ENCODE measurements around the gene FEM1C. TPM values are rescaled to one million over a fixed set of nuclear protein-coding genes. Genes with fewer than 3 reads are reported as not detected.

The FEM1C gene, protein sequence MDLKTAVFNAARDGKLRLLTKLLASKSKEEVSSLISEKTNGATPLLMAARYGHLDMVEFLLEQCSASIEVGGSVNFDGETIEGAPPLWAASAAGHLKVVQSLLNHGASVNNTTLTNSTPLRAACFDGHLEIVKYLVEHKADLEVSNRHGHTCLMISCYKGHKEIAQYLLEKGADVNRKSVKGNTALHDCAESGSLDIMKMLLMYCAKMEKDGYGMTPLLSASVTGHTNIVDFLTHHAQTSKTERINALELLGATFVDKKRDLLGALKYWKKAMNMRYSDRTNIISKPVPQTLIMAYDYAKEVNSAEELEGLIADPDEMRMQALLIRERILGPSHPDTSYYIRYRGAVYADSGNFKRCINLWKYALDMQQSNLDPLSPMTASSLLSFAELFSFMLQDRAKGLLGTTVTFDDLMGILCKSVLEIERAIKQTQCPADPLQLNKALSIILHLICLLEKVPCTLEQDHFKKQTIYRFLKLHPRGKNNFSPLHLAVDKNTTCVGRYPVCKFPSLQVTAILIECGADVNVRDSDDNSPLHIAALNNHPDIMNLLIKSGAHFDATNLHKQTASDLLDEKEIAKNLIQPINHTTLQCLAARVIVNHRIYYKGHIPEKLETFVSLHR
- total RNA-seq, result 10 to 100 TPM; 13.3 to 15.4 TPM

DNA sequence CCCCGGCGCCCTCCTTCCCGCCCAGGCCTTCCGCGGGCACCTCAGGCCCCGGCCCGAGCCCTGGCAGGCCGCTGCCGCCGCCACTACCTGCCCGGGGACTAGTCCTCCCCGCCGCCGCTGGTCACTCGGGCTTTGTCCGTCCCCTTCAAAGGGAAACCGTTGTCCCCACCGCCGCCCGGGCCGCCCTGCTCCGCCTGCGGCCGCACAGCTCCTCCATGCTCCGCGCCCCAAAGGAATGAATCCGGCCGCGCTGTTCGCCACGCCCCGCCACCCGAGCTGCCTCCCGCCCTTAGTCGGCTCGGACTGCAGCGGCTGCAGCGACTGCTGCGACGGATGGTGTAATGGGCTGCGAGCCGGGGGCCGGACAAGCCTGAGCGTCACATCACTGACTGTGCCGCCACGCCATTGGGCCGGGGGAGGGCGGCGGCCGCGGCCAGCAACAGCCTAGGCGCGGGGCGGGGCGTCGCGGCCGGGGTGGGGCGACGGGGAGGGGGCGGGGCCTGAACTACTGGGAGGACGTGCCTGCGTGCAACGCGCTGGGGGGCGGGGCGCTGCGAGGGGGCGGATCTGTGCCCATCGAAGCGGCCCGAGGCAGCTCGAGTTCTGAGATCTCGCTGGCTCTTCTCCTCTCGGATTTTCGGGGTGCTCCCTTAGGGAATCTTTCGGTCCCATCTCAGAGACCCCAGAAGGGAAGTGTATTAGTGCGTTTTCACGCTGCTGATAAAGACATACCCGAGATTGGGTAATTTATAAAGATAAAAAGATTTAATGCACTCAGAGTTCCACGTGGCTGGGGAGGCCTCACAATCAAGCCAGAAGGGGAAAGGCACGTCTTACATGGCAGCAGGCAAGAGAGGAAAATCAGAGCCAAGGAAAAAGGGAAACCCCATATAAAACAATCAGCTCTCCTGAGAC, at the start of gene FEM1C:
FEM1C (minus strand) TSS at position 340 of the 915 bp plus-strand sequence. CDS start 1,282 bp downstream, outside the sequence.
- Mint-ChIP-seq H3K4me1 (ENCODE audit: low read depth) (peaks cover 46% of the 10 kb centered on the region), H3K36me3 (ENCODE audit: insufficient read depth in 2 of 2) (peaks cover 15 to 36% of the 10 kb centered on the region in 2 donors), H3K4me3 (peak within 1 kb of the TSS; percentile 89 to 96)

DNA sequence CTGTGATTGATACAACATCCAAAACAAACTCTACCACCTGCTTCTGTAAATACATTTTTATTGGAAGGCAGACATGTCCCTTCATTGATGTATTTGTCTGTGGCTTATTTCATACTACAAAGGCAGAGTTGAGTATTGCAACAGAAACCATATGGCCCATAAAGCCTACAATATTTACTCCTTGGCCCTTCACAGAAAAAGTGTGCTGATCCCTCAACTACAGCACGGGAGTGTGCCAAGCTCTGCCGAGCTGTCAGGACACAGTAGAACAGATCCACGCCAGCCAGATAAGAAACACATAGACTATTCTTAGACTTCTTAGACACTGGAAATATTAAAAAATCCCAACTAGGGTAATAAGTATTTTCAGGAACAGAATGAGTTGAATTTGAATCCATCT, 44.5 kb upstream of the FEM1C start:
- Mint-ChIP-seq H3K27ac (no peak overlapping the region), H3K27me3 (ENCODE audit: low read depth) (no peaks in the 10 kb centered on the region), H3K4me1 (ENCODE audit: low read depth) (no peaks in the 10 kb centered on the region), H3K4me3 (no peak overlapping the region), H3K36me3 (ENCODE audit: insufficient read depth in 2 of 2) (no peaks in the 10 kb centered on the region), H3K9me3 (no peaks in the 10 kb centered on the region)
- no peak for ATAC-seq (replicated peaks in 1 of 2)
- no peak for DNase-seq

More for the DNA sequence above, at the start of gene FEM1C:
- ATAC-seq (replicated peaks in 1 of 2) (peak; percentile 97), DNase-seq (peak; percentile 97)
- Mint-ChIP-seq H3K9me3 (peaks cover 2 to 3% of the 10 kb centered on the region in 2 donors), H3K27me3 (ENCODE audit: low read depth) (no peaks in the 10 kb centered on the region), H3K27ac (peak within 1 kb of the TSS; percentile 97)

DNA sequence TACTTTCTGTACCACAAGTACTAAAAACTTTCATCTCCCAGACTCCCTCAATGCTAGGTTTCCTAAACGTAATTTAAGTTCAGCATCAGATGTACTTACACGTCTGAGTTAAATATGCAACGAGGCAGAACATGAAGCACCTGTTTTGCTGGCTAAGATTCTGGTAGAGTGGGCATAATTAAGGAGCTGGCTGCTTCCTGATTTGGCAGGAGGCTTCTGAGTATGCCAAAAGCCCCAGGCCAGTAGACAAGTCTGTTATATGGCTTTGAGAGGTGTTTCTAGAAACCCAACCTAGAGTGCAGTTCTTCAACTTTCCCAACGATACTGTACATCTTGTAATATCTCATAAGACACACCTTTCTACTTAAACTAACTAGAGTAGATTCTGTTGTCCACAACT, 44.1 kb upstream of the FEM1C start:
- Mint-ChIP-seq H3K27me3 (ENCODE audit: low read depth) (no peaks in the 10 kb centered on the region), H3K27ac (no peak overlapping the region)
- ATAC-seq (replicated peaks in 1 of 2), result no peak

DNA sequence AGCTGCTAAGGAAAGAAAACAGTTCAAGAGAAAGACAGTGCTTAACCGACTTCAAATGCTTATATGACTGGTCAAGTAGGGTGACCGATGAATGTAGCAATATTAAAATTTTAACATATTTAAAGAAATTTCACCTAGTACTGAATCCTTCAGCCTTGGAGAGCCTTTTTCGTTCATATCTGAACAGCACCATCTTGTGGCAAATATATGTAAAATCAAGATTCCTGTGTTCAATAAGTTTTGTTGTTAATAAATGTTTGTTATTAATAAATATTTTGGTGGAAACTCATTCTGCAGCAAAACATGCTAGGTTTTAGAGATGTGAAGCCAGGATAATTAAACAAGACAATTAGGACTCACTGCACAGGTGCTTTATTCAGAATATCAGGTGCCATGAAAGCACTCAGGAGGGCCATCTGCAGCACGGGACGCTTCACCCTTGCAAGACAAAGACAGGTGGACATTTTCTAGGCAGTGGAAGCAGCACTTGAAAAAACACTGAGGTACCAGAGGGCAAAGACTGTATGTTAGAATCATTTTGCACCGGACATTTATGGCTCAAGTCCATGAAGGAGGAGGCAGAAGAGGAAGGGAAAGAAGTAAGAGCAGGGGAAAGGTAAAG, 42.1 kb upstream of the FEM1C start:
- no peak overlapping the region for H3K4me3 Mint-ChIP-seq
- no peaks in the 10 kb centered on the region for H3K36me3 Mint-ChIP-seq (ENCODE audit: insufficient read depth in 2 of 2)
- H3K4me1 Mint-ChIP-seq (ENCODE audit: low read depth), result no peaks in the 10 kb centered on the region
- no peaks in the 10 kb centered on the region for H3K9me3 Mint-ChIP-seq
- H3K27ac Mint-ChIP-seq, result no peak overlapping the region
- no peak for ATAC-seq (replicated peaks in 1 of 2)
- H3K27me3 Mint-ChIP-seq (ENCODE audit: low read depth), result no peaks in the 10 kb centered on the region
- no peak for DNase-seq

More for the DNA sequence above, 44.1 kb upstream of the FEM1C start:
- DNase-seq, result no peak
- Mint-ChIP-seq H3K4me1 (ENCODE audit: low read depth) (no peaks in the 10 kb centered on the region), H3K4me3 (no peak overlapping the region), H3K36me3 (ENCODE audit: insufficient read depth in 2 of 2) (no peaks in the 10 kb centered on the region), H3K9me3 (no peaks in the 10 kb centered on the region)

DNA sequence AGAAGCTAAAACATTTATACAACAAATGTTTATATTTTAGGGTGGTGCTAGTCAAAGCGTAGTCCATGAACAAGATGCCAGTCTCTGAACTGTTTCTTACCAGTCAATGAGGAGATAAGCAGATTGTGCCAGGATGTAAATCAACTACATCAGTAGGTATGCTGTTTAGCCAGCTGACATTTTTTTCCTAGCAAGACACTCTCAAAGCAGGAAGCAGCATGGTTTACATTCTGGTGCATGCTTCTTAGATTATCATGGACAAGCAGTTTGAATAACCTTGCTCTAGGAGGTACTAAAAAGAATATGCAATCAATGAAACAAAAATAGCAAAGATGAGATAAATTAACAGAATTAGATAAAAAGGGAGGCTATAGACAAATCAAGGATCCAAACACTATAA, 40.7 kb upstream of the FEM1C start:
- no peak overlapping the region for H3K4me3 Mint-ChIP-seq
- ATAC-seq (replicated peaks in 1 of 2), result no peak
- H3K27ac Mint-ChIP-seq, result no peak overlapping the region
- no peak for DNase-seq
- no peaks in the 10 kb centered on the region for H3K4me1 Mint-ChIP-seq (ENCODE audit: low read depth)
- no peaks in the 10 kb centered on the region for H3K36me3 Mint-ChIP-seq (ENCODE audit: insufficient read depth in 2 of 2)
- no peaks in the 10 kb centered on the region for H3K27me3 Mint-ChIP-seq (ENCODE audit: low read depth)
- no peaks in the 10 kb centered on the region for H3K9me3 Mint-ChIP-seq

DNA sequence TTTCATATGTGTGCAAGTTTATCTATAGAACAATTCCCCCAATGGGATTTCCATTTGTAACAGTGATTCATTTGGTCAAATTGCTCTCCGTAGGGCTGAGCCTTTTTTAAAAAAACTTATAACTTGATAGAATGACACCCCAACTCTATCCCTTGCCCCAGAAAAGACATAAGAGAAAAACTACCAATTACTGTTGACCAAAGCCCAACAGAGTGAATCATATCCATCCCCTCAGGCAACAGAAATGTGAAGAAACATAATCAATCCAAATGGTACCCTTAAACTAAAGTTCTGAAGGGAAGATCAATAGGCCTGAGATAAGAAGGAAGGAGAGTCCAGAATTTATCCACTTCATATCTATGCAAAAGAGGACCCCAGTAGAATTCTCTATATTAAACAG, 39.9 kb upstream of the FEM1C start:
- no peaks in the 10 kb centered on the region for H3K36me3 Mint-ChIP-seq (ENCODE audit: insufficient read depth in 2 of 2)
- no peaks in the 10 kb centered on the region for H3K27me3 Mint-ChIP-seq (ENCODE audit: low read depth)
- DNase-seq (no peak), ATAC-seq (replicated peaks in 1 of 2) (no peak)
- no peaks in the 10 kb centered on the region for H3K9me3 Mint-ChIP-seq
- no peak overlapping the region for H3K4me3 Mint-ChIP-seq
- H3K4me1 Mint-ChIP-seq (ENCODE audit: low read depth), result no peaks in the 10 kb centered on the region
- no peak overlapping the region for H3K27ac Mint-ChIP-seq

DNA sequence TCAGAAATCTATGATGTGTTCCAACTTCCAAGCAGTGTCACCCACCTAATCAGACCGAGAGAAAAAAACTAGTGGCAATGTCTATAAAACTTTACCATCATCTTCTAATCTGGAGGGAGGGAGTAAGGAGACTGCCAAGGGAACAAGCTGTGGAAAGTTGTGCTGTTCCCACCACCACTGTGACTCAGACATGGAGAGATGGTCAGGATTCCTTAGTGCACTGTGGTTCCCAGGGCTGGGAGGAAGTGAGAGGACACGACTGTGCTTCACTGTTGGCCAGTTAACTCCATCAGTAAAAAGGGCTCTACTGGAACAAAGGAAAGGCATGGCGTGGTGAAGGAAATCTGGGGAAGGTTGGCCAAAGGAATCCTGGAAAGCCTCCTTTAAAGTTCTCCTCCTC, 38.9 kb upstream of the FEM1C start:
- Mint-ChIP-seq H3K4me3 (no peak overlapping the region), H3K27me3 (ENCODE audit: low read depth) (no peaks in the 10 kb centered on the region), H3K4me1 (ENCODE audit: low read depth) (no peaks in the 10 kb centered on the region), H3K27ac (no peak overlapping the region), H3K9me3 (no peaks in the 10 kb centered on the region), H3K36me3 (ENCODE audit: insufficient read depth in 2 of 2) (no peaks in the 10 kb centered on the region)
- DNase-seq (no peak), ATAC-seq (replicated peaks in 1 of 2) (no peak)

DNA sequence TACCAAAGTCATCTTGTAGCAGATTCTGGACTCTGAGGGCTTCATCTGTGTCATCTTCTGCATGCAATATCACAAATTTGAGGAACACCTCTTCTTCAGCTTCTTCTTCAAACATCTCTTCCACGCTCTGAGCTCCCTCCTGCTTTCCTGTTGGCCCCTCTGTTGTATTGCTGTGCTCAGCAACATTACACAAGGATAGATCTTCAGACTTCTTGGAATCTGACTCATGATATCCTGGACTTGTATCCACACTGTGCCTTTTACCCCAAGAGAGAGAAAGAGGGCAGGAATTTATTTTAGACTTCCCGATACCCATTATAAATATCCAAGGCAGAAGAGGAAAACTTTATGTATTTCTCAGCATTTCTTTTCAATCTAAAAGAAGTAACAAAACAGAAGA, 36.4 kb upstream of the FEM1C start:
- DNase-seq, result no peak
- Mint-ChIP-seq H3K9me3 (no peaks in the 10 kb centered on the region), H3K27me3 (ENCODE audit: low read depth) (no peaks in the 10 kb centered on the region), H3K27ac (no peak overlapping the region), H3K4me3 (no peak overlapping the region), H3K4me1 (ENCODE audit: low read depth) (no peaks in the 10 kb centered on the region), H3K36me3 (ENCODE audit: insufficient read depth in 2 of 2) (no peaks in the 10 kb centered on the region)
- ATAC-seq (replicated peaks in 1 of 2), result no peak

DNA sequence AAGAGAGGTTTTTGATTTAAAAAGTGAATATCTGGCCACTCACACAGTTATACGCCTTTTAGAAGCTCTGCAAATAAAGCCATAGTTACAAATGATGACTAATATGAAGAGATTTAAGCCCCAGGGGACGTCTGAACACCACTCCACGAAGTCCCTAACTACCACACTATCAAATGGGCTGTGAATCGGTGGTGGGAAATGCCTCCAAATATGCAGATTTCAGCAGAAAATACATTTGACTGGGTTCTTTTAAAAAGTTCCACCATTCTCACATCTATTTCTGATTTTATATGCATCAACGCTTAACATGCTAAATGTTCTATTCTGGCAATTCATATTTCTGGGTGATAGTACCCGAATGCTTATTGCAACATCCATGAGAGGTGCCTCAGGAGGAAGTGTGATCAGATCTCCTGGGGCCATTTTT, 35.2 kb upstream of the FEM1C start:
- Mint-ChIP-seq H3K4me1 (ENCODE audit: low read depth) (no peaks in the 10 kb centered on the region), H3K9me3 (no peaks in the 10 kb centered on the region)
- ATAC-seq (replicated peaks in 1 of 2), result no peak

DNA sequence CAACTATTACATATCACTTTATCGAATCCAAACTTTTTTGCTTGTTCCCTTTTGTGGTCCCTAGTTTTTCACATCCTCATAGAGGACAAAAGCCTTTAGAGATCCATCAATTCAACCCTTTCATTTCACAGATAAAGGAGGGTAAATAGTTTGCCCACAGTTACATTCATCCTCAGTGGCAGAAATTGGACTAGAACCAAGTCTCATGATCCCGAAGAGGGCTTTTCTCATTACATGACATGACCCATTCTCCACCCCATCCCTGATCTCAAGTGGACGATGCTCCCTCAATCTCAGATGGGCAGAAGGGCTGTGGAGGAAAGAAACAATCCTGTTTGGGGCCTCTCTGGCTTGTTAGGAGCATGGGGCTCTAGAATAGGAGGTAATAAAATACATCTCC, 34.6 kb upstream of the FEM1C start:
- DNase-seq (no peak), ATAC-seq (replicated peaks in 1 of 2) (no peak)
- Mint-ChIP-seq H3K27ac (no peak overlapping the region), H3K27me3 (ENCODE audit: low read depth) (no peaks in the 10 kb centered on the region), H3K9me3 (no peaks in the 10 kb centered on the region), H3K4me3 (no peak overlapping the region), H3K4me1 (ENCODE audit: low read depth) (peaks cover 4% of the 10 kb centered on the region), H3K36me3 (ENCODE audit: insufficient read depth in 2 of 2) (no peaks in the 10 kb centered on the region)

More for the DNA sequence above, 35.2 kb upstream of the FEM1C start:
- H3K4me3 Mint-ChIP-seq, result no peak overlapping the region
- no peaks in the 10 kb centered on the region for H3K27me3 Mint-ChIP-seq (ENCODE audit: low read depth)
- DNase-seq, result no peak
- no peak overlapping the region for H3K27ac Mint-ChIP-seq
- no peaks in the 10 kb centered on the region for H3K36me3 Mint-ChIP-seq (ENCODE audit: insufficient read depth in 2 of 2)

DNA sequence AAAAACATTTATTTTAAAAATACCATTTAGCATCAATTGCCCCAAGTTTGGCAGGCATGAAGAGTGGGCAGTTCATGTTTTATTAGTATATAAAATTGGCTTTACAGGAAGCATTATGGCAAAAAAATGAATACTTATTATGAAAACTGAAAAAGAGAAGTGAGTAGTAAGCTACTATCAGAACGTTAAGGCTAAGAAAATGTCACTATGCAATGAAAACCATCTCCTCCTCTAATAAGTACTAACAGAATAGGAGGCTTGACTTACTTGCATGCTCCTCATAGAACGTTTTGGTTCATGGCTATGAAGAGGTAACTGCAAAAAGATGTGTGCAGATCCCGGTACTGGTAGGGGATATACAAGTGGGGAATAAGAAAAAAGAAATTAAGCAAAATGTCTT, 34.1 kb upstream of the FEM1C start:
- Mint-ChIP-seq H3K9me3 (no peaks in the 10 kb centered on the region), H3K27ac (no peak overlapping the region), H3K36me3 (ENCODE audit: insufficient read depth in 2 of 2) (no peaks in the 10 kb centered on the region), H3K27me3 (ENCODE audit: low read depth) (peaks cover 3% of the 10 kb centered on the region), H3K4me3 (no peak overlapping the region), H3K4me1 (ENCODE audit: low read depth) (peaks cover 6% of the 10 kb centered on the region)
- no peak for DNase-seq
- ATAC-seq (replicated peaks in 1 of 2), result no peak

DNA sequence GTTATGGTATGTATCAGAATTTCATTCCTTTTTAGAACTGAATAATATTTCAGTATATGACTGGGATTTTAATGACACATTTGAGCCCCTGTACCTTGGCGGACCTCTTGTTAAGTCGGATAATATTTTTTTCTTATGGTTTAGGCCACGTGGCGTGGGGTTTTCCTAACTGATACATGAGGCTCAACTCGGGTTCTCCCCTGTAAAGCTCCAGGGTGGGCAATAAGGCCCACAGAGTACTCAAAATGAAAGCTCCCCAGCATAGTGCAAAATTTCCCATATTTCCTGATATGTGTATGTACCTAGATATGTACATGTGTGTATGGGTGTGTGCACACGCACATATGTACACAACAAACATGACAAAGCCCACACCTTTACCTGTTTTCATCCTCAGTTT, 33.2 kb upstream of the FEM1C start:
- H3K36me3 Mint-ChIP-seq (ENCODE audit: insufficient read depth in 2 of 2), result no peaks in the 10 kb centered on the region
- no peak overlapping the region for H3K4me3 Mint-ChIP-seq
- H3K9me3 Mint-ChIP-seq, result no peaks in the 10 kb centered on the region
- peaks cover 6% of the 10 kb centered on the region for H3K4me1 Mint-ChIP-seq (ENCODE audit: low read depth)
- peaks cover 11% of the 10 kb centered on the region for H3K27me3 Mint-ChIP-seq (ENCODE audit: low read depth)
- no peak overlapping the region for H3K27ac Mint-ChIP-seq
- DNase-seq (no peak), ATAC-seq (replicated peaks in 1 of 2) (peak in 1 of 2 donors; percentile 30)

All from activated T-cell treated with anti-CD3 and anti-CD28 coated beads, Interleukin-2, amount 50 U/mL, for 72 hours (primary cell).